Prostate gland (tissue), 2 donors: ENCODE results near the gene EMID1. TPM values are rescaled to one million over a fixed set of nuclear protein-coding genes. Genes with fewer than 3 reads are reported as not detected.

ENCODE experiments used
- DNase-seq: peaks from one replicate; pipeline ENCODE4 v3.0.0-alpha.2; 2019; ENCODE audit warnings: low spot score
- H3K27ac ChIP-seq, 2 donors: fragments of 200-600 bp; sonication (generic); 2 replicates each; pipeline ENCODE4 v1.5.1; 2017 to 2019
- H3K27me3 ChIP-seq: fragments of 200-600 bp; sonication (generic); replicated peaks from 2 replicates; pipeline ENCODE4 v1.5.1; 2019; ENCODE audit not compliant: insufficient read depth
- H3K36me3 ChIP-seq, 2 donors: fragments of 200-600 bp; sonication (generic); 1 replicate in 1 of 2; 2 replicates in 1 of 2; pipeline versions ENCODE4 v1.5.1 to v1.8.1; 2017 to 2019
- H3K4me1 ChIP-seq: fragments of 200-600 bp; sonication (generic); replicated peaks from 2 replicates; pipeline ENCODE4 v1.5.1; 2019
- H3K4me3 ChIP-seq, 2 donors: fragments of 200-600 bp; sonication (generic); 2 replicates each; pipeline ENCODE4 v1.5.1; 2017 to 2019
- H3K9me3 ChIP-seq: fragments of 200-600 bp; sonication (generic); 2 replicates; pipeline ENCODE4 v1.5.1; 2017
- CTCF ChIP-seq, 4 experiments: fragments of 200-600 bp in 2 of 4; fragments of 450-650 bp in 2 of 4; sonication (generic) in 2 of 4; IDR thresholded peaks; 1 replicate in 3 of 4; 2 replicates in 1 of 4; pipeline ENCODE4 v1.5.1; 2016 to 2019; ENCODE audit warnings: antibody characterized with exemption in 4 of 4, mild to moderate bottlenecking in 2 of 4, moderate library complexity in 2 of 4
- POLR2A ChIP-seq: fragments of 450-650 bp; IDR thresholded peaks from one replicate; pipeline ENCODE4 v1.6.1; 2016; ENCODE audit warnings: antibody characterized with exemption, mild to moderate bottlenecking
- POLR2AphosphoS5 ChIP-seq: sonication (generic); formaldehyde crosslinking; IDR thresholded peaks from one replicate; pipeline ENCODE4 v1.6.1; 2017; ENCODE audit warnings: antibody characterized with exemption
- WGBS: methylation state at CpG from one replicate; pipeline ENCODE4 v1.1.5; 2018; 5-methylcytosine and 5-hydroxymethylcytosine counted together
- intact Hi-C: fragments of 100-400 bp; cut with DNase I; formaldehyde crosslinking; loops from one replicate; pipeline ENCODE4 v1.14.2; 2022
- total RNA-seq, 2 donors: library from RNA; depleted of rRNA; stranded (reverse); fragments of >200 nt; gene quantifications; one replicate each; pipeline ENCODE4 v1.1.0, GENCODE V29; 2016

The EMID1 gene
- total RNA-seq, 2 donors from 2014 or later: 12.8 to 14.7 TPM

GRCh38 chr22:29213493-29213892, 7.8 kb downstream of the EMID1 start:
- TF ChIP-seq POLR2A (no peak), CTCF (IDR thresholded peaks at IDR 0.05) (no peak), POLR2AphosphoS5 (no peak)
- Histone ChIP-seq H3K4me1 (no peaks in the 10 kb centered on the region), H3K36me3 (no peaks in the 10 kb centered on the region), H3K4me3 (no peak overlapping the region), H3K27me3 (no peaks in the 10 kb centered on the region), H3K27ac (no peak overlapping the region), H3K9me3 (no peaks in the 10 kb centered on the region)
- DNase-seq: no peak
- 90% methylated on average over 9 of the region's 9 CpGs for WGBS
- intact Hi-C loops: no loop called here

GRCh38 chr22:29214232-29214631, 8.5 kb downstream of the EMID1 start:
- no peaks in the 10 kb centered on the region for H3K4me1 ChIP-seq
- 95% methylated on average over 6 of the region's 6 CpGs for WGBS
- no peak for DNase-seq
- no peak for TF ChIP-seq POLR2A
- no peak for TF ChIP-seq CTCF (IDR thresholded peaks at IDR 0.05)
- TF ChIP-seq POLR2AphosphoS5: no peak
- H3K27me3 ChIP-seq: no peaks in the 10 kb centered on the region
- no peaks in the 10 kb centered on the region for H3K36me3 ChIP-seq
- no peaks in the 10 kb centered on the region for H3K9me3 ChIP-seq
- intact Hi-C loops: no loop called here
- H3K27ac ChIP-seq: no peak overlapping the region
- H3K4me3 ChIP-seq: no peak overlapping the region

GRCh38 chr22:29215012-29215860, 9.5 kb downstream of the EMID1 start:
- H3K9me3 ChIP-seq: no peaks in the 10 kb centered on the region
- no peaks in the 10 kb centered on the region for H3K36me3 ChIP-seq
- no peaks in the 10 kb centered on the region for H3K27me3 ChIP-seq
- no peaks in the 10 kb centered on the region for H3K4me1 ChIP-seq
- intact Hi-C loops: no loop called here
- no peak for DNase-seq
- H3K4me3 ChIP-seq: no peak overlapping the region
- H3K27ac ChIP-seq: no peak overlapping the region
- no peak for TF ChIP-seq POLR2A
- WGBS: 93% methylated on average over 14 of the region's 14 CpGs

- Histone ChIP-seq H3K27ac (no peak overlapping the region), H3K36me3 (no peaks in the 10 kb centered on the region), H3K4me1 (no peaks in the 10 kb centered on the region), H3K27me3 (no peaks in the 10 kb centered on the region), H3K9me3 (no peaks in the 10 kb centered on the region), H3K4me3 (no peak overlapping the region)
- DNase-seq: no peak
- intact Hi-C loops: no loop called here
- 78% methylated on average over 14 of the region's 14 CpGs for WGBS
- TF ChIP-seq POLR2AphosphoS5: no peak
- TF ChIP-seq POLR2A: no peak
- no peak for TF ChIP-seq CTCF (IDR thresholded peaks at IDR 0.05)
These were observed 10.5 kb downstream of the EMID1 start for GRCh38 chr22:29216011-29216872.

GRCh38 chr22:29216873-29217666, 11.4 kb downstream of the EMID1 start:
- H3K4me1 ChIP-seq: no peaks in the 10 kb centered on the region
- no peak overlapping the region for H3K27ac ChIP-seq
- intact Hi-C loops: no loop called here
- no peaks in the 10 kb centered on the region for H3K27me3 ChIP-seq
- no peak overlapping the region for H3K4me3 ChIP-seq
- H3K36me3 ChIP-seq: no peaks in the 10 kb centered on the region
- 58% methylated on average over 14 of the region's 14 CpGs for WGBS
- TF ChIP-seq POLR2A (no peak), POLR2AphosphoS5 (no peak), CTCF (IDR thresholded peaks at IDR 0.05) (no peak)
- no peaks in the 10 kb centered on the region for H3K9me3 ChIP-seq
- DNase-seq: no peak
